ENCODE results near the gene SEC23B. TPM values are rescaled to one million over a fixed set of nuclear protein-coding genes. Genes with fewer than 3 reads are reported as not detected.

Gene SEC23B
- total and polyA plus RNA-seq, 2 of the 8 experiments (the other 6 are each of a cell fraction or from before 2014, with no cell fraction given), result 53.3 to 62.8 TPM

- Histone ChIP-seq H2BK120ac (replicated peaks; ENCODE audit: low read depth, low read length) (no peak overlapping the region), H4K20me1 (replicated peaks in 1 of 2; ENCODE audit: control insufficient read depth in 1 of 2, insufficient read depth in 2 of 2, low read length in 2 of 2) (peaks cover 3 to 6% of the 10 kb centered on the region in 2 experiments), H4K91ac (replicated peaks; ENCODE audit: insufficient read length, low read length) (no peak overlapping the region), H2AK5ac (ENCODE audit: low read depth, low read length) (no peak overlapping the region), H3K27ac (ENCODE audit: low read depth, low read length) (no peak overlapping the region), H3K27me3 (replicated peaks in 1 of 4; ENCODE audit: control insufficient read depth in 3 of 4, extremely low read depth in 1 of 4, insufficient read depth in 3 of 4, low read length in 3 of 4) (no peaks in the 10 kb centered on the region), H3K23ac (ENCODE audit: insufficient read length) (no peak overlapping the region), H2BK12ac (ENCODE audit: low read depth, low read length) (no peak overlapping the region), H3K79me2 (ENCODE audit: control insufficient read depth in 1 of 2, insufficient read depth in 2 of 2, low read length in 2 of 2) (no peaks in the 10 kb centered on the region), H4K5ac (ENCODE audit: insufficient read length, low read depth, low read length) (no peak overlapping the region), H3K4ac (replicated peaks; ENCODE audit: insufficient read length, low read depth, low read length) (no peak overlapping the region), H4K8ac (ENCODE audit: extremely low read depth, insufficient read depth, low read length) (no peak overlapping the region), H3K9me3 (ENCODE audit: insufficient read depth in 2 of 2, low read depth in 1 of 2, low read length in 1 of 2) (no peaks in the 10 kb centered on the region), H3K14ac (ENCODE audit: insufficient read length) (no peak overlapping the region), H3K56ac (replicated peaks; ENCODE audit: insufficient read length, low read depth, low read length) (no peak overlapping the region), H2AFZ (ENCODE audit: low read length) (no peak overlapping the region), H3K9ac (replicated peaks in 1 of 4; ENCODE audit: extremely low read depth in 1 of 4, low read depth in 3 of 4, low read length in 3 of 4) (no peak overlapping the region), H3K79me1 (ENCODE audit: low read depth, low read length) (no peaks in the 10 kb centered on the region), H3K36me3 (ENCODE audit: control insufficient read depth in 2 of 4, insufficient read depth in 4 of 4, low read length in 3 of 4) (peaks cover 8 to 64% (median 25%) of the 10 kb centered on the region in 4 experiments), H2BK15ac (ENCODE audit: low read length) (no peak overlapping the region), H2BK20ac (ENCODE audit: low read length) (no peak overlapping the region), H3K18ac (ENCODE audit: extremely low read depth, low read length) (no peak overlapping the region), H2BK5ac (ENCODE audit: low read depth, low read length) (no peak overlapping the region), H3K4me3 (ENCODE audit: extremely low read depth in 1 of 4, insufficient read depth in 2 of 4, low read depth in 3 of 4, low read length in 4 of 4) (no peak overlapping the region), H3K4me2 (ENCODE audit: insufficient read depth in 1 of 2, low read depth in 2 of 2, low read length in 2 of 2) (no peak overlapping the region), H3K4me1 (replicated peaks in 1 of 4; ENCODE audit: control insufficient read depth in 3 of 4, insufficient read depth in 4 of 4, low read length in 3 of 4) (no peaks in the 10 kb centered on the region), H3K23me2 (ENCODE audit: low read depth, low read length) (no peaks in the 10 kb centered on the region)
- ChIA-PET POLR2A (ENCODE audit: partially characterized antibody) (interaction anchor here (1.1 kb wide), 1 partner anchor 41 kb away, joined by 4 read pairs; the partner anchor contains the start of gene SEC23B), CTCF (ENCODE audit: partially characterized antibody) (no interaction called here)
- 84% methylated on average over 3 of the region's 3 CpGs; no CpG with 5 or more reads in 1 of the 2 experiments for WGBS, 2 experiments (ENCODE audit: extremely low coverage in 1 of 2, insufficient coverage in 1 of 2, insufficient read length in 1 of 2, insufficient replicate concordance in 2 of 2, low coverage in 1 of 2, low lambda C conversion rate in 2 of 2, missing lambda C conversion rate in 1 of 2)
- DNase-seq (ENCODE audit: low read depth in 1 of 2, low spot score in 2 of 2) (no peak), FAIRE-seq (no peak)
- TF ChIP-seq SP2 (IDR thresholded peaks at IDR 0.05; ENCODE audit: low read length) (no peak), CBX8 (IDR thresholded peaks at IDR 0.05; ENCODE audit: borderline replicate concordance, low read depth, low read length) (no peak), YY1 (IDR thresholded peaks at IDR 0.05; ENCODE audit: low read depth, low read length) (no peak), BCL11A (IDR thresholded peaks at IDR 0.05; ENCODE audit: low read depth in 2 of 2, low read length in 2 of 2) (no peak), SRF (IDR thresholded peaks at IDR 0.05; ENCODE audit: low read depth, low read length) (no peak), EZH2 (IDR thresholded peaks at IDR 0.05; ENCODE audit: low read depth, low read length, severe bottlenecking) (no peak), TAF7 (optimal IDR thresholded peaks at IDR 0.05; ENCODE audit: borderline replicate concordance, low read depth, low read length) (no peak), NRF1 (IDR thresholded peaks at IDR 0.05; ENCODE audit: low read depth, low read length) (no peak), ASH2L (IDR thresholded peaks at IDR 0.05; ENCODE audit: low read length) (no peak), KDM5A (IDR thresholded peaks at IDR 0.05; ENCODE audit: low read length) (no peak), SP4 (IDR thresholded peaks at IDR 0.05; ENCODE audit: low read length) (no peak), GABPA (IDR thresholded peaks at IDR 0.05; ENCODE audit: borderline replicate concordance, insufficient read depth, low read length) (no peak), RFX5 (IDR thresholded peaks at IDR 0.05; ENCODE audit: borderline replicate concordance, low read depth, low read length) (no peak), NANOG (IDR thresholded peaks at IDR 0.05; ENCODE audit: insufficient read depth, low read depth, low read length, poor library complexity, severe bottlenecking) (no peak), TEAD4 (IDR thresholded peaks at IDR 0.05; ENCODE audit: low read depth, low read length) (no peak), TAF1 (IDR thresholded peaks at IDR 0.05; ENCODE audit: low read depth, low read length) (no peak)
Observed at GRCh38 chr20:18548465-18548864, 40.7 kb downstream of the SEC23B start.

All from H1 (cell line).